Right lobe of liver (tissue), 4 donors: Measurements from ENCODE around the gene DMAC2L.

Experiments used
- CTCF ChIP-seq, 4 donors: fragments of 200-600 bp in 3 of 4; fragments of 450-650 bp in 1 of 4; IDR thresholded peaks; one replicate each; pipeline versions ENCODE4 v1.5.1 to v1.8.0; 2016 to 2022; ENCODE audit warnings: antibody characterized with exemption in 4 of 4, mild to moderate bottlenecking in 2 of 4
- POLR2A ChIP-seq: fragments of 450-650 bp; IDR thresholded peaks from one replicate; pipeline ENCODE4 v1.6.1; 2017; ENCODE audit warnings: antibody characterized with exemption, mild to moderate bottlenecking
- donor health status: DM: no; HTN: no; CAD: no.
- donor health status: DM: no; HTN: no; CAD: no.
- donor health status: DM: no; HTN: yes; CAD: no.

GRCh38 chr14:50350975-50351374 lies 38.9 kb downstream of the DMAC2L start:
- TF ChIP-seq CTCF (IDR thresholded peaks at IDR 0.05) (no peak), POLR2A (no peak)
